Right atrium auricular region (tissue), 2 donors: ENCODE results near the gene KRT33B. TPM values are rescaled to one million over a fixed set of nuclear protein-coding genes. Genes with fewer than 3 reads are reported as not detected.
"Not testable (repeated sequence)": the region's sequence is repeated elsewhere in the genome, so short reads cannot be mapped to it uniquely, and the experiment has no call there.

Experiments
- DNase-seq: peaks from one replicate; pipeline ENCODE4 v3.0.0-alpha.2; 2019; ENCODE audit warnings: low spot score
- H3K27ac ChIP-seq, 2 donors: fragments of 200-600 bp; sonication (generic); 1 replicate in 1 of 2; 2 replicates in 1 of 2; pipeline ENCODE4 v1.5.1; 2016 to 2019
- H3K27me3 ChIP-seq, 2 donors: fragments of 200-600 bp; sonication (generic); one replicate each; pipeline versions ENCODE4 v1.5.1 to v1.6.0; 2017 to 2019
- H3K36me3 ChIP-seq: fragments of 200-600 bp; sonication (generic); one replicate; pipeline ENCODE4 v1.5.1; 2016
- H3K4me1 ChIP-seq, 2 donors: fragments of 200-600 bp; sonication (generic); one replicate each; pipeline versions ENCODE4 v1.5.1 to v1.6.0; 2017 to 2019
- H3K4me3 ChIP-seq, 2 donors: fragments of 200-600 bp; sonication (generic); 1 replicate in 1 of 2; 2 replicates in 1 of 2; pipeline ENCODE4 v1.5.1; 2017 to 2019; ENCODE audit warnings: mild to moderate bottlenecking in 1 of 2, moderate library complexity in 1 of 2
- H3K9me3 ChIP-seq, 2 donors: fragments of 200-600 bp; sonication (generic); one replicate each; pipeline ENCODE4 v1.5.1; 2019
- CTCF ChIP-seq, 2 donors: fragments of 200-600 bp; sonication (generic); IDR thresholded peaks; one replicate each; pipeline ENCODE4 v1.5.1; 2019; ENCODE audit warnings: antibody characterized with exemption in 2 of 2
- total RNA-seq, 2 donors: library from RNA; depleted of rRNA; stranded (reverse); fragments of >200 nt; gene quantifications; one replicate each; pipeline ENCODE4 v1.1.0, GENCODE V29; 2016

Gene KRT33B
- total RNA-seq, 2 donors from 2014 or later, result not detected

- no peaks in the 10 kb centered on the region for H3K4me1 ChIP-seq
- peaks cover 0 to 27% of the 10 kb centered on the region in 2 donors for H3K9me3 ChIP-seq
- no peaks in the 10 kb centered on the region for H3K27me3 ChIP-seq
- H3K36me3 ChIP-seq, result no peaks in the 10 kb centered on the region
- DNase-seq, result no peak
- no peak overlapping the region for H3K4me3 ChIP-seq
- no peak overlapping the region for H3K27ac ChIP-seq
- TF ChIP-seq CTCF (IDR thresholded peaks at IDR 0.05), result no peak
These were observed 14.1 kb upstream of the KRT33B start for GRCh38 chr17:41383690-41384089.

GRCh38 chr17:41382394-41382793 lies 12.8 kb upstream of the KRT33B start:
- H3K36me3 ChIP-seq, result no peaks in the 10 kb centered on the region
- H3K4me1 ChIP-seq, result no peaks in the 10 kb centered on the region
- H3K27ac ChIP-seq, result no peak overlapping the region
- peaks cover 0 to 25% of the 10 kb centered on the region in 2 donors for H3K9me3 ChIP-seq
- no peaks in the 10 kb centered on the region for H3K27me3 ChIP-seq
- no peak overlapping the region for H3K4me3 ChIP-seq
- no peak for DNase-seq
- TF ChIP-seq CTCF (IDR thresholded peaks at IDR 0.05), result no peak

- not testable (repeated sequence) for H3K27ac ChIP-seq, H3K27me3 ChIP-seq, DNase-seq, H3K4me1 ChIP-seq, H3K4me3 ChIP-seq, H3K36me3 ChIP-seq
- peaks cover 0 to 21% of the 10 kb centered on the region in 2 donors for H3K9me3 ChIP-seq
These were observed 12.3 kb upstream of the KRT33B start, which contains the start of gene KRT34 for GRCh38 chr17:41381943-41382342. Gene KRT34 (minus strand): TSS chr17:41382306. CDS start chr17:41382246, 60 bp downstream.

- not testable (repeated sequence) for H3K36me3 ChIP-seq, H3K4me3 ChIP-seq, H3K9me3 ChIP-seq, H3K4me1 ChIP-seq, DNase-seq, H3K27ac ChIP-seq, H3K27me3 ChIP-seq
These were observed 10.5 kb upstream of the KRT33B start for GRCh38 chr17:41380091-41380490.

- no peaks in the 10 kb centered on the region for H3K27me3 ChIP-seq
- no peaks in the 10 kb centered on the region for H3K4me1 ChIP-seq
- H3K36me3 ChIP-seq, result no peaks in the 10 kb centered on the region
- DNase-seq, result no peak
- H3K27ac ChIP-seq, result no peak overlapping the region
- TF ChIP-seq CTCF (IDR thresholded peaks at IDR 0.05), result no peak
- H3K9me3 ChIP-seq, result no peaks in the 10 kb centered on the region
- H3K4me3 ChIP-seq, result no peak overlapping the region
These were observed 7.9 kb upstream of the KRT33B start for GRCh38 chr17:41377546-41377945.

- no peak for TF ChIP-seq CTCF (IDR thresholded peaks at IDR 0.05)
- Histone ChIP-seq H3K27me3 (no peaks in the 10 kb centered on the region), H3K4me3 (no peak overlapping the region), H3K27ac (no peak overlapping the region), H3K9me3 (no peaks in the 10 kb centered on the region), H3K4me1 (no peaks in the 10 kb centered on the region), H3K36me3 (no peaks in the 10 kb centered on the region)
- DNase-seq, result no peak
These were observed 590 bp downstream of the KRT33B start for GRCh38 chr17:41369023-41369422.

GRCh38 chr17:41367426-41368075 lies 2.1 kb downstream of the KRT33B start:
- no peak for DNase-seq
- H3K9me3 ChIP-seq, result no peaks in the 10 kb centered on the region
- no peak overlapping the region for H3K27ac ChIP-seq
- no peak for TF ChIP-seq CTCF (IDR thresholded peaks at IDR 0.05)
- H3K36me3 ChIP-seq, result no peaks in the 10 kb centered on the region
- no peak overlapping the region for H3K4me3 ChIP-seq
- H3K27me3 ChIP-seq, result no peaks in the 10 kb centered on the region
- H3K4me1 ChIP-seq, result no peaks in the 10 kb centered on the region
